HCT116 (cell line): Measurements from ENCODE around the gene LINGO4. TPM values are rescaled to one million over a fixed set of nuclear protein-coding genes. Genes with fewer than 3 reads are reported as not detected.

Experiments used
- ATAC-seq: fragments of 200-7000 bp; cut with Tn5 transposase; 2 replicates; pipeline ENCODE4 v1.9.1; 2020; ENCODE audit warnings: mild to moderate bottlenecking, moderate library complexity
- BruUV-seq: library from RNA; stranded (reverse); fragments of 400-500 nt; replicated peaks from 2 replicates; lab custom pipeline; 2021; lab: Mats Ljungman, UMichigan
- CTCF ChIA-PET: fragments of 300-600 bp; sonication (Branson Sonifier 250); formaldehyde crosslinking; loops from one replicate; lab custom pipeline; 2021; ENCODE audit warnings: antibody characterized with exemption; lab: Charles Lee
- POLR2A ChIA-PET: fragments of 300-600, 350-600 bp; sonication (Branson Sonifier 250); formaldehyde crosslinking; loops from one replicate; lab custom pipeline; 2021; ENCODE audit warnings: antibody characterized with exemption; lab: Charles Lee
- RAD21 ChIA-PET, 2 experiments: fragments of 300-600 bp; sonication (Branson Sonifier 250); formaldehyde crosslinking; loops; one replicate each; lab custom pipeline; 2023; ENCODE audit warnings: low total read pairs in 2 of 2; ENCODE audit not compliant: uncharacterized antibody in 2 of 2, unreplicated experiment in 2 of 2, low non-redundant PET in 1 of 2; lab: Charles Lee
- DNase-seq: peaks from one replicate; pipeline ENCODE4 v3.0.0-alpha.2; 2010; ENCODE audit warnings: low read depth, low spot score
- H2AFZ ChIP-seq: fragments of 200-600 bp; shearing (Covaris generic), sonication (generic); 2 replicates; pipeline ENCODE4 v1.6.1; 2017; ENCODE audit warnings: low read depth, mixed run types, mixed read lengths, antibody characterized with exemption, low read length; ENCODE audit not compliant: poor library complexity, severe bottlenecking
- H3K27ac ChIP-seq: 2 replicates; pipeline ENCODE4 v1.5.1; 2012; ENCODE audit warnings: low read depth, low read length
- H3K27me3 ChIP-seq: fragments of 200-600 bp; sonication (generic); 2 replicates; pipeline ENCODE4 v1.6.1; 2016; ENCODE audit warnings: mixed run types, low read length, mixed read lengths; ENCODE audit not compliant: insufficient read depth
- H3K36me3 ChIP-seq, 2 experiments: fragments of 200-500 bp in 1 of 2; fragments of 200-600 bp in 1 of 2; sonication (Bioruptor generic) in 1 of 2; sonication (generic) in 1 of 2; 2 replicates each; pipeline versions ENCODE4 v1.5.1 to v1.6.1; 2014 to 2016; ENCODE audit warnings: low read length in 2 of 2, inconsistent platforms in 1 of 2, mixed read lengths in 1 of 2, mixed run types in 1 of 2; ENCODE audit not compliant: insufficient read depth in 2 of 2, control insufficient read depth in 1 of 2
- H3K4me1 ChIP-seq, 2 experiments: fragments of 200-600 bp in 1 of 2; sonication (generic) in 1 of 2; 2 replicates each; pipeline versions ENCODE4 v1.5.1 to v1.6.1; 2012 to 2017; ENCODE audit warnings: low read length in 2 of 2, inconsistent platforms in 1 of 2, mild to moderate bottlenecking in 1 of 2, mixed read lengths in 1 of 2, mixed run types in 1 of 2, moderate library complexity in 1 of 2; ENCODE audit not compliant: insufficient read depth in 2 of 2, control insufficient read depth in 1 of 2
- H3K4me2 ChIP-seq: fragments of 200-600 bp; sonication (generic); 2 replicates; pipeline ENCODE4 v1.6.1; 2017; ENCODE audit warnings: mixed run types, low read length, mixed read lengths
- H3K4me3 ChIP-seq, 2 experiments: fragments of 200-600 bp in 1 of 2; sonication (generic) in 1 of 2; replicated peaks in 1 of 2; 2 replicates each; pipeline ENCODE4 v1.5.1; 2011 to 2016; ENCODE audit warnings: low read length in 2 of 2, control low read depth in 1 of 2, low read depth in 1 of 2, mild to moderate bottlenecking in 1 of 2, mixed read lengths in 1 of 2, mixed run types in 1 of 2
- H3K79me2 ChIP-seq: fragments of 200-600 bp; sonication (generic); 2 replicates; pipeline ENCODE4 v1.6.1; 2017; ENCODE audit warnings: mild to moderate bottlenecking, mixed run types, low read length, moderate library complexity, mixed read lengths; ENCODE audit not compliant: insufficient read depth
- H3K9ac ChIP-seq: fragments of 200-600 bp; sonication (generic); 2 replicates; pipeline ENCODE4 v1.6.1; 2016; ENCODE audit warnings: low read length, mixed read lengths
- H3K9me2 ChIP-seq: fragments of 200-600 bp; sonication (generic), shearing (Covaris generic); 2 replicates; pipeline ENCODE4 v1.6.1; 2017; ENCODE audit warnings: mixed run types, mild to moderate bottlenecking, moderate library complexity; ENCODE audit not compliant: insufficient read depth
- H3K9me3 ChIP-seq, 2 experiments: fragments of 200-500 bp in 1 of 2; fragments of 200-600 bp in 1 of 2; sonication (Bioruptor generic) in 1 of 2; sonication (generic) in 1 of 2; 2 replicates each; pipeline ENCODE4 v1.6.1; 2014 to 2017; ENCODE audit warnings: low read length in 2 of 2, mixed read lengths in 2 of 2, inconsistent platforms in 1 of 2, low read depth in 1 of 2, mild to moderate bottlenecking in 1 of 2, mixed run types in 1 of 2, moderate library complexity in 1 of 2; ENCODE audit not compliant: control insufficient read depth in 1 of 2, insufficient read depth in 1 of 2
- H4K20me1 ChIP-seq: fragments of 200-600 bp; sonication (generic), shearing (Covaris generic); 2 replicates; pipeline ENCODE4 v1.6.1; 2017; ENCODE audit warnings: mixed run types, mild to moderate bottlenecking, moderate library complexity; ENCODE audit not compliant: insufficient read depth
- CEBPB ChIP-seq: IDR thresholded peaks from 2 replicates; pipeline ENCODE4 v1.6.1; 2012; ENCODE audit warnings: low read depth
- EZH2 ChIP-seq: fragments of 200-600 bp; sonication (generic); IDR thresholded peaks from 2 replicates; pipeline ENCODE4 v1.6.1; 2017; ENCODE audit warnings: antibody characterized with exemption, mixed run types
- JUND ChIP-seq: IDR thresholded peaks from 2 replicates; pipeline ENCODE4 v1.6.1; 2012
- POLR2A ChIP-seq: IDR thresholded peaks from 2 replicates; pipeline ENCODE4 v1.7.0; 2011; ENCODE audit warnings: borderline replicate concordance; ENCODE audit not compliant: insufficient read depth, insufficient read length; ENCODE audit errors: extremely low read depth
- RAD21 ChIP-seq: IDR thresholded peaks from 2 replicates; pipeline ENCODE4 v1.6.1; 2012; ENCODE audit warnings: low read depth, mild to moderate bottlenecking
- SIN3A ChIP-seq: IDR thresholded peaks from 2 replicates; pipeline ENCODE4 v1.6.1; 2012; ENCODE audit warnings: low read depth
- SRF ChIP-seq: IDR thresholded peaks from 2 replicates; pipeline ENCODE4 v1.6.1; 2012; ENCODE audit warnings: low read depth
- TCF7L2 ChIP-seq: IDR thresholded peaks from 2 replicates; pipeline ENCODE4 v1.7.0; 2011; ENCODE audit warnings: borderline replicate concordance, inconsistent platforms; ENCODE audit not compliant: insufficient read depth, insufficient read length; ENCODE audit errors: extremely low read depth
- ZFX ChIP-seq: fragments of 450-650 bp; IDR thresholded peaks from 2 replicates; pipeline ENCODE4 v1.6.1; 2017
- intact Hi-C: fragments of 100-400 bp; cut with micrococcal nuclease; formaldehyde crosslinking; loops from 2 replicates; pipeline ENCODE4 v1.10.0; 2022
- total RNA-seq: library from RNA; stranded (reverse); gene quantifications from one replicate; pipeline ENCODE4 v1.2.1, GENCODE V29; 2021; ENCODE audit not compliant: unreplicated experiment
- TF ChIP-seq, protein P1 (sequence below): IDR thresholded peaks from 2 replicates; pipeline ENCODE4 v1.6.1; 2011; ENCODE audit warnings: mild to moderate bottlenecking, low read length, moderate library complexity; ENCODE audit not compliant: insufficient replicate concordance; ENCODE audit errors: extremely low read depth
- TF ChIP-seq, protein P2 (sequence below), 3 experiments: fragments of 200-600 bp in 1 of 3; sonication (generic) in 1 of 3; IDR thresholded peaks in 2 of 3; conservative IDR thresholded peaks in 1 of 3; 2 replicates each; pipeline ENCODE4 v1.5.1; 2012 to 2017; ENCODE audit warnings: low read depth in 2 of 3, low read length in 2 of 3, antibody characterized with exemption in 1 of 3, borderline replicate concordance in 1 of 3, control low read depth in 1 of 3, mild to moderate bottlenecking in 1 of 3, mixed read lengths in 1 of 3, mixed run types in 1 of 3, moderate library complexity in 1 of 3; ENCODE audit not compliant: insufficient read depth in 1 of 3
- TF ChIP-seq, protein P3 (sequence below): IDR thresholded peaks from 2 replicates; pipeline ENCODE4 v1.6.1; 2012
- TF ChIP-seq, protein P4 (sequence below): IDR thresholded peaks from 2 replicates; pipeline ENCODE4 v1.6.1; 2012
- TF ChIP-seq, protein P5 (sequence below): IDR thresholded peaks from 2 replicates; pipeline ENCODE4 v1.6.1; 2012; ENCODE audit warnings: low read depth

The LINGO4 gene
- total RNA-seq, 1 experiment from 2014 or later, result not detected

DNA sequence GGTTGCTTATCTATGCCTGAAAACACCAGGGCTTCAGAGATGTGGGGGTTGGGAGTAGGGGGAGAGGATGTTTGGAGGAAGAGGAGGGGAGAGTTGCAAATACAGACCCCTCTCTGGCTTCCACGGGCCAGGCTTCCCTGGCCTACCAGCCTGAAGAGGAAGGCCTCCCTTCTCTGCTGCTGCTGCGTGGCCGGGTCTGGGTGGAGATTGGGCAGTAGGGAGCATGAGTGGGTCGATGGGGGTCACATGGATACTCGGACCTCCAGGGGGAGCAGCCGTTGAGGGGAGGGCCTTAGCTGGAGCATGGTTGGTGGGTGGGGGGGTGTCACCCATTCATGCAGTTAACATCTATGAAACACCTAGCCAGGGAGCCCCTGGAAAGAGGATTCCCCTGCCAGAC lies 24.8 kb upstream of the LINGO4 start:
- POLR2A ChIA-PET, result interaction anchor here (0.9 to 1.3 kb wide), 2 partner anchors 10 to 529 kb away, joined by 3 to 4 read pairs; no protein-coding TSS in a partner anchor

More for the DNA sequence above, 24.8 kb upstream of the LINGO4 start:
- ChIA-PET CTCF (interaction anchor here (0.6 to 1.6 kb wide), 4 partner anchors 9 to 431 kb away, joined by 3 to 5 read pairs (median 4); partner anchors contain the start of gene PSMB4), RAD21 (interaction anchor here in 1 of 2 experiments (0.7 kb wide), 1 partner anchor 58 kb away, joined by 3 read pairs; no protein-coding TSS in a partner anchor)
- no peaks in the 10 kb centered on the region for H3K36me3 ChIP-seq
- no peak overlapping the region; the same call in 1 of the 2 replicates for H3K27ac ChIP-seq
- H3K4me3 ChIP-seq, result no peak overlapping the region
- no peak for ATAC-seq
- no peak for DNase-seq
- TF ChIP-seq, protein P1, sequence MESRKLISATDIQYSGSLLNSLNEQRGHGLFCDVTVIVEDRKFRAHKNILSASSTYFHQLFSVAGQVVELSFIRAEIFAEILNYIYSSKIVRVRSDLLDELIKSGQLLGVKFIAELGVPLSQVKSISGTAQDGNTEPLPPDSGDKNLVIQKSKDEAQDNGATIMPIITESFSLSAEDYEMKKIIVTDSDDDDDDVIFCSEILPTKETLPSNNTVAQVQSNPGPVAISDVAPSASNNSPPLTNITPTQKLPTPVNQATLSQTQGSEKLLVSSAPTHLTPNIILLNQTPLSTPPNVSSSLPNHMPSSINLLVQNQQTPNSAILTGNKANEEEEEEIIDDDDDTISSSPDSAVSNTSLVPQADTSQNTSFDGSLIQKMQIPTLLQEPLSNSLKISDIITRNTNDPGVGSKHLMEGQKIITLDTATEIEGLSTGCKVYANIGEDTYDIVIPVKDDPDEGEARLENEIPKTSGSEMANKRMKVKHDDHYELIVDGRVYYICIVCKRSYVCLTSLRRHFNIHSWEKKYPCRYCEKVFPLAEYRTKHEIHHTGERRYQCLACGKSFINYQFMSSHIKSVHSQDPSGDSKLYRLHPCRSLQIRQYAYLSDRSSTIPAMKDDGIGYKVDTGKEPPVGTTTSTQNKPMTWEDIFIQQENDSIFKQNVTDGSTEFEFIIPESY, result no peak
- TF ChIP-seq TCF7L2, result no peak
- TF ChIP-seq, protein P2, sequence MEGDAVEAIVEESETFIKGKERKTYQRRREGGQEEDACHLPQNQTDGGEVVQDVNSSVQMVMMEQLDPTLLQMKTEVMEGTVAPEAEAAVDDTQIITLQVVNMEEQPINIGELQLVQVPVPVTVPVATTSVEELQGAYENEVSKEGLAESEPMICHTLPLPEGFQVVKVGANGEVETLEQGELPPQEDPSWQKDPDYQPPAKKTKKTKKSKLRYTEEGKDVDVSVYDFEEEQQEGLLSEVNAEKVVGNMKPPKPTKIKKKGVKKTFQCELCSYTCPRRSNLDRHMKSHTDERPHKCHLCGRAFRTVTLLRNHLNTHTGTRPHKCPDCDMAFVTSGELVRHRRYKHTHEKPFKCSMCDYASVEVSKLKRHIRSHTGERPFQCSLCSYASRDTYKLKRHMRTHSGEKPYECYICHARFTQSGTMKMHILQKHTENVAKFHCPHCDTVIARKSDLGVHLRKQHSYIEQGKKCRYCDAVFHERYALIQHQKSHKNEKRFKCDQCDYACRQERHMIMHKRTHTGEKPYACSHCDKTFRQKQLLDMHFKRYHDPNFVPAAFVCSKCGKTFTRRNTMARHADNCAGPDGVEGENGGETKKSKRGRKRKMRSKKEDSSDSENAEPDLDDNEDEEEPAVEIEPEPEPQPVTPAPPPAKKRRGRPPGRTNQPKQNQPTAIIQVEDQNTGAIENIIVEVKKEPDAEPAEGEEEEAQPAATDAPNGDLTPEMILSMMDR (IDR thresholded peaks at IDR 0.05 in 2 of 3, conservative IDR thresholded peaks at IDR 0.05 in 1 of 3; ENCODE audit: borderline replicate concordance in 1 of 3, insufficient read depth in 1 of 3, low read depth in 2 of 3, low read length in 2 of 3), result no peak
- TF ChIP-seq SRF, result no peak
- TF ChIP-seq CEBPB, result no peak
- no peak for TF ChIP-seq JUND
- TF ChIP-seq, protein P3, sequence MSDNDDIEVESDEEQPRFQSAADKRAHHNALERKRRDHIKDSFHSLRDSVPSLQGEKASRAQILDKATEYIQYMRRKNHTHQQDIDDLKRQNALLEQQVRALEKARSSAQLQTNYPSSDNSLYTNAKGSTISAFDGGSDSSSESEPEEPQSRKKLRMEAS, result no peak
- TF ChIP-seq POLR2A, result no peak
- TF ChIP-seq, protein P4, sequence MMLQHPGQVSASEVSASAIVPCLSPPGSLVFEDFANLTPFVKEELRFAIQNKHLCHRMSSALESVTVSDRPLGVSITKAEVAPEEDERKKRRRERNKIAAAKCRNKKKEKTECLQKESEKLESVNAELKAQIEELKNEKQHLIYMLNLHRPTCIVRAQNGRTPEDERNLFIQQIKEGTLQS, result no peak
- TF ChIP-seq RAD21, result no peak
- TF ChIP-seq EZH2, result no peak
- no peak for TF ChIP-seq SIN3A
- TF ChIP-seq, protein P5, sequence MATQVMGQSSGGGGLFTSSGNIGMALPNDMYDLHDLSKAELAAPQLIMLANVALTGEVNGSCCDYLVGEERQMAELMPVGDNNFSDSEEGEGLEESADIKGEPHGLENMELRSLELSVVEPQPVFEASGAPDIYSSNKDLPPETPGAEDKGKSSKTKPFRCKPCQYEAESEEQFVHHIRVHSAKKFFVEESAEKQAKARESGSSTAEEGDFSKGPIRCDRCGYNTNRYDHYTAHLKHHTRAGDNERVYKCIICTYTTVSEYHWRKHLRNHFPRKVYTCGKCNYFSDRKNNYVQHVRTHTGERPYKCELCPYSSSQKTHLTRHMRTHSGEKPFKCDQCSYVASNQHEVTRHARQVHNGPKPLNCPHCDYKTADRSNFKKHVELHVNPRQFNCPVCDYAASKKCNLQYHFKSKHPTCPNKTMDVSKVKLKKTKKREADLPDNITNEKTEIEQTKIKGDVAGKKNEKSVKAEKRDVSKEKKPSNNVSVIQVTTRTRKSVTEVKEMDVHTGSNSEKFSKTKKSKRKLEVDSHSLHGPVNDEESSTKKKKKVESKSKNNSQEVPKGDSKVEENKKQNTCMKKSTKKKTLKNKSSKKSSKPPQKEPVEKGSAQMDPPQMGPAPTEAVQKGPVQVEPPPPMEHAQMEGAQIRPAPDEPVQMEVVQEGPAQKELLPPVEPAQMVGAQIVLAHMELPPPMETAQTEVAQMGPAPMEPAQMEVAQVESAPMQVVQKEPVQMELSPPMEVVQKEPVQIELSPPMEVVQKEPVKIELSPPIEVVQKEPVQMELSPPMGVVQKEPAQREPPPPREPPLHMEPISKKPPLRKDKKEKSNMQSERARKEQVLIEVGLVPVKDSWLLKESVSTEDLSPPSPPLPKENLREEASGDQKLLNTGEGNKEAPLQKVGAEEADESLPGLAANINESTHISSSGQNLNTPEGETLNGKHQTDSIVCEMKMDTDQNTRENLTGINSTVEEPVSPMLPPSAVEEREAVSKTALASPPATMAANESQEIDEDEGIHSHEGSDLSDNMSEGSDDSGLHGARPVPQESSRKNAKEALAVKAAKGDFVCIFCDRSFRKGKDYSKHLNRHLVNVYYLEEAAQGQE, result no peak
- no peak for TF ChIP-seq ZFX
- no peaks in the 10 kb centered on the region for H3K79me2 ChIP-seq
- H3K9me2 ChIP-seq, result no peaks in the 10 kb centered on the region
- no peak overlapping the region for H3K9ac ChIP-seq
- no TSS peak for BruUV-seq
- H4K20me1 ChIP-seq, result no peaks in the 10 kb centered on the region
- peaks cover 23 to 49% of the 10 kb centered on the region in 2 experiments for H3K4me1 ChIP-seq
- H2AFZ ChIP-seq, result no peak overlapping the region
- no peaks in the 10 kb centered on the region for H3K27me3 ChIP-seq
- no peaks in the 10 kb centered on the region for H3K9me3 ChIP-seq
- peak overlapping the region; percentile 67 for H3K4me2 ChIP-seq
- intact Hi-C loops, result no loop called here
